Measurements from ENCODE around the gene RALGPS1. TPM values are rescaled to one million over a fixed set of nuclear protein-coding genes. Genes with fewer than 3 reads are reported as not detected.

RALGPS1 gene
- total and polyA plus RNA-seq, 2 of the 8 experiments (the other 6 are each of a cell fraction or from before 2014, with no cell fraction given): 20.0 to 23.5 TPM

DNA sequence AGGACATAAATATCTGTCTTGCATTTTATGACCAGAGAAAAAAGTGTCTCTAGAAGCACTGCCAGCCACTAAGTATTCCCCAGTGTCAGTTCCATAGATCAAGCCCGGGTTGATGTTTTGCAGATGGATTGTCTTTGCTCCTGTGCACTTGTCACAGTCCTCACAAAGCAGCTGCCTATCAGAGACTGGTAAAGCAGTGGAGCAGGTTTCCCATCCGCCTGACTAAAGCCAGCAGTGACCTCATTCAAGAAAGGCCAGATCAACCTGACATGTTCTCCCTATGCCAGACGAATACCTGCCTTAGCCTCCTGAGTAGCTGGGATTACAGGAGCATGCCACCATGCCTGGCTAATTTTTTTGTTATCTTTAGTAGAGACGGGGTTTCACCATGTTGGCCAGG is 323.2 kb downstream of the RALGPS1 start:
- POLR2A ChIA-PET (ENCODE audit: partially characterized antibody): interaction anchor here (1.1 kb wide), 1 partner anchor 10 kb away, joined by 3 read pairs; no protein-coding TSS in a partner anchor
- Histone ChIP-seq H4K91ac (replicated peaks; ENCODE audit: insufficient read length, low read length) (no peak overlapping the region), H3K23ac (ENCODE audit: insufficient read length) (no peak overlapping the region), H3K23me2 (ENCODE audit: low read depth, low read length) (no peaks in the 10 kb centered on the region), H2BK5ac (ENCODE audit: low read depth, low read length) (no peak overlapping the region), H3K27ac (ENCODE audit: low read depth, low read length) (no peak overlapping the region), H3K4ac (replicated peaks; ENCODE audit: insufficient read length, low read depth, low read length) (no peak overlapping the region), H3K79me1 (ENCODE audit: low read depth, low read length) (no peaks in the 10 kb centered on the region), H4K8ac (ENCODE audit: extremely low read depth, insufficient read depth, low read length) (no peak overlapping the region), H3K14ac (ENCODE audit: insufficient read length) (no peak overlapping the region), H3K18ac (ENCODE audit: extremely low read depth, low read length) (no peak overlapping the region), H3K9ac (replicated peaks in 1 of 4; ENCODE audit: extremely low read depth in 1 of 4, low read depth in 3 of 4, low read length in 3 of 4) (no peak overlapping the region), H3K4me2 (ENCODE audit: insufficient read depth in 1 of 2, low read depth in 2 of 2, low read length in 2 of 2) (no peak overlapping the region), H2AK5ac (ENCODE audit: low read depth, low read length) (no peak overlapping the region), H3K4me1 (replicated peaks in 1 of 4; ENCODE audit: control insufficient read depth in 3 of 4, insufficient read depth in 4 of 4, low read length in 3 of 4) (peaks cover 5 to 10% (median 8%) of the 10 kb centered on the region in 4 experiments; a peak in 5 of 7 replicates), H2BK20ac (ENCODE audit: low read length) (no peak overlapping the region), H3K79me2 (ENCODE audit: control insufficient read depth in 1 of 2, insufficient read depth in 2 of 2, low read length in 2 of 2) (no peaks in the 10 kb centered on the region), H3K4me3 (ENCODE audit: extremely low read depth in 1 of 4, insufficient read depth in 2 of 4, low read depth in 3 of 4, low read length in 4 of 4) (no peak overlapping the region), H3K56ac (replicated peaks; ENCODE audit: insufficient read length, low read depth, low read length) (no peak overlapping the region), H3K9me3 (ENCODE audit: insufficient read depth in 2 of 2, low read depth in 1 of 2, low read length in 1 of 2) (no peaks in the 10 kb centered on the region), H2BK120ac (replicated peaks; ENCODE audit: low read depth, low read length) (no peak overlapping the region), H3K27me3 (replicated peaks in 1 of 4; ENCODE audit: control insufficient read depth in 3 of 4, extremely low read depth in 1 of 4, insufficient read depth in 3 of 4, low read length in 3 of 4) (no peaks in the 10 kb centered on the region), H3K36me3 (ENCODE audit: control insufficient read depth in 2 of 4, insufficient read depth in 4 of 4, low read length in 3 of 4) (peaks cover 0 to 6% (median 0%) of the 10 kb centered on the region in 4 experiments; a peak in 3 of 8 replicates), H4K20me1 (replicated peaks in 1 of 2; ENCODE audit: control insufficient read depth in 1 of 2, insufficient read depth in 2 of 2, low read length in 2 of 2) (no peaks in the 10 kb centered on the region), H2AFZ (ENCODE audit: low read length) (no peak overlapping the region), H2BK12ac (ENCODE audit: low read depth, low read length) (no peak overlapping the region), H4K5ac (ENCODE audit: insufficient read length, low read depth, low read length) (no peak overlapping the region), H2BK15ac (ENCODE audit: low read length) (no peak overlapping the region)
- FAIRE-seq (no peak), DNase-seq (ENCODE audit: low read depth in 1 of 2, low spot score in 2 of 2) (no peak)
- CTCF ChIA-PET (ENCODE audit: partially characterized antibody): interaction anchor here (1.2 kb wide), 1 partner anchor 11 kb away, joined by 3 read pairs; no protein-coding TSS in a partner anchor
- 88% methylated on average over 4 of the region's 4 CpGs; no CpG with 5 or more reads in 1 of the 2 experiments for WGBS, 2 experiments (ENCODE audit: extremely low coverage in 1 of 2, insufficient coverage in 1 of 2, insufficient read length in 1 of 2, insufficient replicate concordance in 2 of 2, low coverage in 1 of 2, low lambda C conversion rate in 2 of 2, missing lambda C conversion rate in 1 of 2)
- TF ChIP-seq SUZ12 (IDR thresholded peaks at IDR 0.05; ENCODE audit: low read length) (no peak), CTBP2 (IDR thresholded peaks at IDR 0.05; ENCODE audit: borderline replicate concordance, insufficient read depth, insufficient read length, low read length) (no peak), CREB1 (IDR thresholded peaks at IDR 0.05) (no peak), TCF12 (IDR thresholded peaks at IDR 0.05; ENCODE audit: low read depth, low read length) (no peak), RNF2 (IDR thresholded peaks at IDR 0.05; ENCODE audit: borderline replicate concordance, low read depth, low read length, missing control alignments, poor library complexity, severe bottlenecking) (no peak), POLR2A (IDR thresholded peaks at IDR 0.05; ENCODE audit: control extremely low read depth in 1 of 2, low read depth in 2 of 2, low read length in 2 of 2) (no peak), TAF1 (IDR thresholded peaks at IDR 0.05; ENCODE audit: low read depth, low read length) (no peak)

All from H1 (cell line).